ENCODE data around the gene C4A. TPM values are rescaled to one million over a fixed set of nuclear protein-coding genes. Genes with fewer than 3 reads are reported as not detected.
"Not testable (repeated sequence)": the region's sequence is repeated elsewhere in the genome, so short reads cannot be mapped to it uniquely, and the experiment has no call there.

C4A gene
- total and polyA plus RNA-seq, 2 of the 4 experiments (the other 2 are of a cell fraction): 0.90 to 3.8 TPM

GRCh38 chr6:32012941-32013617 lies 31.2 kb downstream of the C4A start:
- CTCF ChIA-PET; POLR2A ChIA-PET (ENCODE audit: unreplicated experiment); H4K5ac ChIP-seq (ENCODE audit: low read depth, low read length); H3K4me1 ChIP-seq (ENCODE audit: control insufficient read depth, insufficient read depth, low read length); H3K14ac ChIP-seq (replicated peaks; ENCODE audit: low read depth, low read length); H4K20me1 ChIP-seq (ENCODE audit: insufficient read depth, low read length); H4K91ac ChIP-seq (ENCODE audit: insufficient read depth, low read depth, low read length); H3K79me1 ChIP-seq (ENCODE audit: low read depth in 1 of 2, low read length in 2 of 2); H2BK120ac ChIP-seq (ENCODE audit: low read depth, low read length); H3K23ac ChIP-seq (ENCODE audit: low read depth, low read length); H3K9me1 ChIP-seq (ENCODE audit: insufficient read depth, low read length); in situ Hi-C loops (cut with MboI; ENCODE audit: low sequenced_read_pairs); H3K9me3 ChIP-seq (ENCODE audit: control insufficient read depth, insufficient read depth, low read length); H2BK15ac ChIP-seq (ENCODE audit: low read depth, low read length); H2AK9ac ChIP-seq (replicated peaks; ENCODE audit: low read depth, low read length, poor library complexity); H3K9ac ChIP-seq (ENCODE audit: low read depth, low read length); H4K8ac ChIP-seq (ENCODE audit: low read depth in 2 of 2, low read length in 2 of 2); DNase-seq; H2BK5ac ChIP-seq (ENCODE audit: low read depth, low read length, poor library complexity, severe bottlenecking); H2AK5ac ChIP-seq (ENCODE audit: low read depth, low read length); H3K18ac ChIP-seq (ENCODE audit: low read depth, low read length); H3K27me3 ChIP-seq (ENCODE audit: control insufficient read depth, insufficient read depth, low read length); dilution Hi-C loops (cut with HindIII; ENCODE audit: low sequenced_read_pairs, unreplicated experiment); H3K27ac ChIP-seq (ENCODE audit: insufficient read depth, low read length); H3K4ac ChIP-seq (ENCODE audit: low read depth, low read length); H2AFZ ChIP-seq (replicated peaks; ENCODE audit: low read length, poor library complexity); ATAC-seq (ENCODE audit: low read depth); BruUV-seq (replicated peaks); intact Hi-C loops (cut with micrococcal nuclease); H3K36me3 ChIP-seq (ENCODE audit: control insufficient read depth, insufficient read depth, low read length); H3K4me2 ChIP-seq (ENCODE audit: low read depth, low read length); H3K56ac ChIP-seq (ENCODE audit: extremely low read depth, insufficient read depth, low read length); H2BK20ac ChIP-seq (ENCODE audit: low read depth, low read length); H3K4me3 ChIP-seq (ENCODE audit: insufficient read depth, low read depth, low read length): not testable (repeated sequence)
- WGBS, 2 experiments (ENCODE audit: extremely low coverage in 2 of 2, insufficient read length in 1 of 2): no CpG with 5 or more reads among the region's 17 CpGs

- H3K23ac ChIP-seq (ENCODE audit: low read depth, low read length); H3K9me3 ChIP-seq (ENCODE audit: control insufficient read depth, insufficient read depth, low read length); in situ Hi-C loops (cut with MboI; ENCODE audit: low sequenced_read_pairs); H3K18ac ChIP-seq (ENCODE audit: low read depth, low read length); H2BK5ac ChIP-seq (ENCODE audit: low read depth, low read length, poor library complexity, severe bottlenecking); H3K4me3 ChIP-seq (ENCODE audit: insufficient read depth, low read depth, low read length); H4K20me1 ChIP-seq (ENCODE audit: insufficient read depth, low read length); DNase-seq; H2AK9ac ChIP-seq (replicated peaks; ENCODE audit: low read depth, low read length, poor library complexity); H2AK5ac ChIP-seq (ENCODE audit: low read depth, low read length); ATAC-seq (ENCODE audit: low read depth); H3K9ac ChIP-seq (ENCODE audit: low read depth, low read length); H3K4me2 ChIP-seq (ENCODE audit: low read depth, low read length); BruUV-seq (replicated peaks); H3K9me1 ChIP-seq (ENCODE audit: insufficient read depth, low read length); CTCF ChIA-PET; H3K79me1 ChIP-seq (ENCODE audit: low read depth in 1 of 2, low read length in 2 of 2); H3K14ac ChIP-seq (replicated peaks; ENCODE audit: low read depth, low read length); H2AFZ ChIP-seq (replicated peaks; ENCODE audit: low read length, poor library complexity); H2BK15ac ChIP-seq (ENCODE audit: low read depth, low read length); H2BK20ac ChIP-seq (ENCODE audit: low read depth, low read length); intact Hi-C loops (cut with micrococcal nuclease); H3K4ac ChIP-seq (ENCODE audit: low read depth, low read length); dilution Hi-C loops (cut with HindIII; ENCODE audit: low sequenced_read_pairs, unreplicated experiment); POLR2A ChIA-PET (ENCODE audit: unreplicated experiment); H4K5ac ChIP-seq (ENCODE audit: low read depth, low read length); H4K8ac ChIP-seq (ENCODE audit: low read depth in 2 of 2, low read length in 2 of 2); H3K36me3 ChIP-seq (ENCODE audit: control insufficient read depth, insufficient read depth, low read length); H4K91ac ChIP-seq (ENCODE audit: insufficient read depth, low read depth, low read length); H3K56ac ChIP-seq (ENCODE audit: extremely low read depth, insufficient read depth, low read length); H3K27ac ChIP-seq (ENCODE audit: insufficient read depth, low read length); H3K27me3 ChIP-seq (ENCODE audit: control insufficient read depth, insufficient read depth, low read length); H2BK120ac ChIP-seq (ENCODE audit: low read depth, low read length); H3K4me1 ChIP-seq (ENCODE audit: control insufficient read depth, insufficient read depth, low read length): not testable (repeated sequence)
- no CpG with 5 or more reads among the region's 5 CpGs for WGBS, 2 experiments (ENCODE audit: extremely low coverage in 2 of 2, insufficient read length in 1 of 2)
These were observed 31.9 kb downstream of the C4A start for GRCh38 chr6:32013738-32014137.
